ENCODE results near the gene SPPL3.
A peak's percentile ranks its signal among the peaks of the same experiment; 100 is the strongest.

SPPL3 gene

GRCh38 chr12:120724720-120725119 is 179.4 kb downstream of the SPPL3 start:
- no peak for DNase-seq (ENCODE audit: low read depth, low spot score)

- DNase-seq (ENCODE audit: low read depth, low spot score), result no peak
Measured at GRCh38 chr12:120722784-120723183, 181.4 kb downstream of the SPPL3 start.

GRCh38 chr12:120721866-120722265 is 182.3 kb downstream of the SPPL3 start:
- no peak for DNase-seq (ENCODE audit: low read depth, low spot score)

GRCh38 chr12:120720987-120721801 is 183.0 kb downstream of the SPPL3 start:
- DNase-seq (ENCODE audit: low read depth, low spot score), result no peak

- no peak for DNase-seq (ENCODE audit: low read depth, low spot score)
Measured at GRCh38 chr12:120720234-120720986, 183.7 kb downstream of the SPPL3 start.

- no peak for DNase-seq (ENCODE audit: low read depth, low spot score)
Measured at GRCh38 chr12:120719496-120720233, 184.5 kb downstream of the SPPL3 start.

- no peak for DNase-seq (ENCODE audit: low read depth, low spot score)
Measured at GRCh38 chr12:120719072-120719471, 185.1 kb downstream of the SPPL3 start.

- no peak for DNase-seq (ENCODE audit: low read depth, low spot score)
Measured at GRCh38 chr12:120718055-120718454, 186.1 kb downstream of the SPPL3 start.

- peak; percentile 60 for DNase-seq (ENCODE audit: low read depth, low spot score)
Measured at GRCh38 chr12:120713861-120714482, 190.2 kb downstream of the SPPL3 start.

- DNase-seq (ENCODE audit: low read depth, low spot score), result no peak
Measured at GRCh38 chr12:120712610-120713009, 191.5 kb downstream of the SPPL3 start.

Measured in activated CD4-positive, CD25-positive, alpha-beta regulatory T cell treated with anti-CD3 and anti-CD28 coated beads, Interleukin-2, amount 50 U/mL, for 16 hours (primary cell).